Measurements from ENCODE around the gene PCDHB2. TPM values are rescaled to one million over a fixed set of nuclear protein-coding genes. Genes with fewer than 3 reads are reported as not detected.

PCDHB2 gene
- total RNA-seq, 2 experiments from 2014 or later = not detected

Other genes starting within 250 kb of the PCDHB2 start
- not detected for gene PCDHA9, start 246.2 kb upstream of the PCDHB2 start, total RNA-seq
- not detected for gene PCDHA10, start 238.7 kb upstream of the PCDHB2 start, total RNA-seq
- gene PCDHA11, start 225.7 kb upstream of the PCDHB2 start, total RNA-seq = not detected
- gene PCDHA12, start 219.3 kb upstream of the PCDHB2 start, total RNA-seq = not detected
- not detected for gene PCDHA13, start 212.5 kb upstream of the PCDHB2 start, total RNA-seq
- gene PCDHAC1, start 168.3 kb upstream of the PCDHB2 start, total RNA-seq = not detected
- not detected for gene PCDHAC2, start 128.1 kb upstream of the PCDHB2 start, total RNA-seq
- gene PCDHB1, start 43.2 kb upstream of the PCDHB2 start, total RNA-seq = not detected
- gene PCDHB3, start 5.9 kb downstream of the PCDHB2 start, total RNA-seq = not detected
- gene PCDHB4, start 27.2 kb downstream of the PCDHB2 start, total RNA-seq = not detected
- not detected for gene PCDHB5, start 40.6 kb downstream of the PCDHB2 start, total RNA-seq
- not detected for gene PCDHB6, start 55.4 kb downstream of the PCDHB2 start, total RNA-seq
- gene PCDHB7, start 78.0 kb downstream of the PCDHB2 start, total RNA-seq = not detected
- gene PCDHB8, start 83.2 kb downstream of the PCDHB2 start, total RNA-seq = not detected
- gene PCDHB16, start 87.8 kb downstream of the PCDHB2 start, total RNA-seq = not detected
- gene PCDHB9, start 92.5 kb downstream of the PCDHB2 start, total RNA-seq = not detected
- not detected for gene PCDHB10, start 97.7 kb downstream of the PCDHB2 start, total RNA-seq
- gene PCDHB11, start 105.0 kb downstream of the PCDHB2 start, total RNA-seq = not detected
- gene PCDHB12, start 114.1 kb downstream of the PCDHB2 start, total RNA-seq = not detected
- gene PCDHB13, start 119.3 kb downstream of the PCDHB2 start, total RNA-seq = not detected
- not detected for gene PCDHB14, start 128.7 kb downstream of the PCDHB2 start, total RNA-seq
- gene PCDHB15, start 150.8 kb downstream of the PCDHB2 start, total RNA-seq = not detected
- gene SLC25A2, start 209.4 kb downstream of the PCDHB2 start, total RNA-seq = under 1 TPM; 0.27 to 0.30 TPM
- 10 to 100 TPM; 45.2 to 54.4 TPM for gene TAF7, start 226.2 kb downstream of the PCDHB2 start, total RNA-seq
- under 1 TPM in 1 of 2 experiments, not detected in 1; 0.05 TPM for gene PCDHGA1, start 235.9 kb downstream of the PCDHB2 start, total RNA-seq
- gene PCDHGA2, start 244.1 kb downstream of the PCDHB2 start, total RNA-seq = not detected
- not detected for gene PCDHGA3, start 249.2 kb downstream of the PCDHB2 start, total RNA-seq

Data from activated CD4-positive, alpha-beta T cell treated with anti-CD3 and anti-CD28 coated beads for 36 hours (primary cell).